ENCODE measurements around the gene ITM2A. TPM values are rescaled to one million over a fixed set of nuclear protein-coding genes. Genes with fewer than 3 reads are reported as not detected.

The ITM2A gene
- total RNA-seq, 1 donor from 2014 or later: not detected

- DNase-seq (ENCODE audit: low spot score): no peak
- no peaks in the 10 kb centered on the region for H3K9me3 Mint-ChIP-seq (ENCODE audit: low read depth)
- no peak for TF ChIP-seq CTCF (IDR thresholded peaks at IDR 0.05)
- no peak overlapping the region for H3K27ac Mint-ChIP-seq (ENCODE audit: unreplicated experiment)
- H3K27me3 Mint-ChIP-seq (ENCODE audit: low read depth): no peaks in the 10 kb centered on the region
- H3K36me3 Mint-ChIP-seq (ENCODE audit: low read depth): no peaks in the 10 kb centered on the region
- no peak overlapping the region for H3K4me3 Mint-ChIP-seq (ENCODE audit: unreplicated experiment)
- no peaks in the 10 kb centered on the region for H3K4me1 Mint-ChIP-seq (ENCODE audit: low read depth)
These were observed 41.7 kb downstream of the ITM2A start for GRCh38 chrX:79325263-79325958.

Other genes starting within 250 kb of the ITM2A start
- not detected in 3 replicates for gene GPR174, start 222.6 kb downstream of the ITM2A start, total RNA-seq